Activated CD8-positive, alpha-beta memory T cell treated with anti-CD3 and anti-CD28 coated beads, Interleukin-2, amount 10 ng/mL, durations not matched to agents 7 days and 5 days (primary cell): ENCODE measurements around the gene SLTM. TPM values are rescaled to one million over a fixed set of nuclear protein-coding genes. Genes with fewer than 3 reads are reported as not detected.
"Not testable (repeated sequence)": the region's sequence is repeated elsewhere in the genome, so short reads cannot be mapped to it uniquely, and the experiment has no call there.

Source experiments
- ATAC-seq: fragments of 150-1000 bp; cut with Tn5 transposase; one replicate; pipeline ENCODE4 v1.10.0; 2021; ENCODE audit warnings: moderate library complexity
- CTCF ChIA-PET: fragments of 350-600 bp; sonication (Branson Sonifier 250); formaldehyde crosslinking; loops from one replicate; lab custom pipeline; 2021; ENCODE audit warnings: antibody characterized with exemption; lab: Charles Lee
- DNase-seq: peaks from one replicate; pipeline ENCODE4 v3.0.0-alpha.2; 2020
- H3K27ac Mint-ChIP-seq: one replicate; pipeline ENCODE4 v1.8.0; 2021; ENCODE audit warnings: mild to moderate bottlenecking, mixed read lengths
- H3K27me3 Mint-ChIP-seq: one replicate; pipeline ENCODE4 v1.8.0; 2021; ENCODE audit warnings: mixed read lengths
- H3K36me3 Mint-ChIP-seq: one replicate; pipeline ENCODE4 v1.8.0; 2021; ENCODE audit warnings: mild to moderate bottlenecking, mixed read lengths
- H3K4me1 Mint-ChIP-seq: one replicate; pipeline ENCODE4 v1.8.0; 2021; ENCODE audit warnings: mixed read lengths
- H3K4me3 Mint-ChIP-seq: one replicate; pipeline ENCODE4 v1.8.0; 2021; ENCODE audit warnings: mild to moderate bottlenecking, moderate library complexity, mixed read lengths
- H3K9me3 Mint-ChIP-seq: one replicate; pipeline ENCODE4 v1.8.0; 2022; ENCODE audit warnings: low read depth, mixed read lengths
- total RNA-seq, 2 experiments: library from RNA; stranded (reverse); gene quantifications; one replicate each; pipeline ENCODE4 v1.2.3, GENCODE V29; 2021

SLTM gene
- total RNA-seq, 2 experiments from 2014 or later = 128 to 132 TPM

DNA sequence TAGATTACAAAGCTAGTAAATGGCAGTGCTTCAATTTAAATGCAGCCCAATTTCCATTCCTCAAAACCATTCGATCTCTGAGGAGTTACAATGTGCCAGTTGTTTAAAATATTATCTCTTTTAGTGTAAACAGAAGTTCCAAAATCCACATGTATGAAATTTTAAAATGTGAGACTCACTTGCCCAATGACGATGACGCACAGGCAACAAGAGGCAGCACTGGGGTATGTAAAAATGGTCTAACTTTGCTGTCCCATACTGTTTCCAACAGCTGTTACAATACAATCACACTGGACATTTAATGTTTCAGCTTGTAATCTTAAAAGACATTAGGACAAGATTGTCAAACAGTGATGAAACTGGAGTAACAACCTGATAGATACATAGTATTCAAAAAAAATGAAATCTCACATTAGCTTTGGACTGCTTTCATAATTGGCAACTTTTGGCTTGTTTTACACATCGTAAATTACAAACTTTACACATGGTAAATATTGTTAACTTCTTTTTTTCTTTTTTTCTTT, 12.2 kb downstream of the SLTM start:
- peaks cover 31% of the 10 kb centered on the region for H3K36me3 Mint-ChIP-seq
- DNase-seq (no peak), ATAC-seq (no peak)
- no peaks in the 10 kb centered on the region for H3K27me3 Mint-ChIP-seq
- CTCF ChIA-PET = no interaction called here
- no peak overlapping the region for H3K27ac Mint-ChIP-seq
- no peak overlapping the region for H3K4me3 Mint-ChIP-seq
- H3K4me1 Mint-ChIP-seq = peaks cover 33% of the 10 kb centered on the region
- H3K9me3 Mint-ChIP-seq = no peaks in the 10 kb centered on the region

DNA sequence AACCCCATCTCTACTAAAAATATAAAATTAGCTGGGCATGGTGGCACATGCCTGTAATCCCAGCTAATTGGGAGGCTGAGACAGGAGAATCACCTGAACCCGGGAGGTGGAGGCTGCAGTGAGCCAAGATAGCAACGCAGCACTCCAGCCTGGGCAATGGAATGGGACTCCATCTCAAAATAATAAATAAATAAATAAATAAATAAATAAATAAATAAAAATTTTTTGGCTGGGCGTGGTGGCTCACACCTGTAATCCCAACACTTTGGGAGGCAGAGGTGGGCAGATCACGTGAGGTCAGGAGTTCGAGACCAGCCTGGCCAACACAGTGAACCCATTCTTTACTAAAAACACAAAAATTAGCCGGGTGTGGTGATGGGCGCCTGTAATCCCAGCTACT, 13.0 kb downstream of the SLTM start:
- ATAC-seq, H3K9me3 Mint-ChIP-seq, CTCF ChIA-PET, H3K27ac Mint-ChIP-seq, DNase-seq, H3K4me3 Mint-ChIP-seq, H3K27me3 Mint-ChIP-seq: not testable (repeated sequence)
- Mint-ChIP-seq H3K36me3 (peaks cover 30% of the 10 kb centered on the region), H3K4me1 (peaks cover 33% of the 10 kb centered on the region)

DNA sequence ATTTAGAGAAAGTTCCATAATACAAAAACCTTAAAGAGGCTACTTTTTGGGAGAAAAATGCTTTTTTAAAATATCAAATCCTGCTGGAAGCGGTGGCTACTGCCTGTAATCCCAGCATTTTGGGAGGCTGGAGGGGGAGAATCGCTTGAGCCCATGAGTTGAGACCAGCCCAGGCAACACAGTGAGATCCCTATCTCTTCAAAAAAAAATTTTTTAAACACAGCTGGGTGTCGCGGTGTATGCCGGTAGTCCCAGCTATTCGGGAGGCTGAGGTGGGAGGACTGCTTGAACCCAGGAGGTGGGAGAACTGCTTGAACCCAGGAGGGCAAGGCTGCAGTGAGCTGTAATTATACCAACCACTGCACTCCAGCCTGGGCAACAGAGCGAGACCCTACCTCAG, 14.2 kb downstream of the SLTM start:
- peaks cover 27% of the 10 kb centered on the region for H3K4me1 Mint-ChIP-seq
- H3K36me3 Mint-ChIP-seq = peaks cover 37% of the 10 kb centered on the region
- DNase-seq = no peak
- H3K27ac Mint-ChIP-seq = no peak overlapping the region
- H3K27me3 Mint-ChIP-seq = no peaks in the 10 kb centered on the region
- no peak for ATAC-seq
- CTCF ChIA-PET = no interaction called here
- H3K9me3 Mint-ChIP-seq = no peaks in the 10 kb centered on the region
- no peak overlapping the region for H3K4me3 Mint-ChIP-seq

DNA sequence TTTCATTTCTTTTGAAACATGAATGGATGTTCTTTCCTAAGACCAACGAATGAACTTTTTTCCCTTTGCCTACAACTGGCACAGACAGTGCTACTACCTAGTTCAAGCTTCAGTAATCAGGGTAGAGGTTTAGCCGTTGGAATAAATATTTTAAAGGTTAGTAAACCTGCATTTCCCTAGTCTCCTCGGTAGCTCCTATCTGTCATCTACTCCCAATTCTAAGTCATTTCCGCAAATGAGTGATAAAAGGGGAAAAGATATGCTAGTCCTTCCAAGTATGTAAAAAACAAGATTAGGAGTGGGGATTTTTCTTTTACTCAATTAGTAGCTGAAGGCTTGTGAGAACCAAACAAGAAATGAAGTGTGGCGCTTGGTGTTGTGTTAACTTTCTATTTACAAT, 15.2 kb downstream of the SLTM start:
- H3K36me3 Mint-ChIP-seq = peaks cover 37% of the 10 kb centered on the region

DNA sequence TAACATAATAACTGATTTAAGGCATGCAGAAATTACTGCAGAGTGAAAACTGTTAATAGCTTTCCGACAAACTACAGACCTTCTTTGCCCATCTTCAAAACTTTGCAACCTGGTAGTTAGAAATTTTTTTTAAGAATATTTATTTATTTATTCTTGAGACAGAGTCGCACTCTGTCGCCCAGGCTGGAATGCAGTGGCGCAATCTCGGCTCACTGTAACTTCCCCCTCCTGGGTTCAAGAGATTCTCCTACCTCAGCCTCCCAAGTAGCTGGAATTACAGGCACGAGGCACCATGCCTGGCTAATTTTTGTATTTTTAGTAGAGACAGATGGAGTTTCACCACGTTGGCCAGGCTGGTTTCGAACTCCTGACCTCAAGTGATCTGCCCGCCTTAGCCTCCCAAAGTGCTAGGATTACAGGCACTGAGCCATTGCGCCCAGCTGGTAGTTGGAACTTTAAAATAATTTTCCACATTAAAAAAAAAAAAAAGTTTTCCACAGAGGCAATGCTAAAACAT, 15.8 kb downstream of the SLTM start:
- not testable (repeated sequence) for H3K27me3 Mint-ChIP-seq, H3K27ac Mint-ChIP-seq, H3K4me3 Mint-ChIP-seq, DNase-seq, ATAC-seq, H3K9me3 Mint-ChIP-seq
- peaks cover 36% of the 10 kb centered on the region for H3K36me3 Mint-ChIP-seq
- H3K4me1 Mint-ChIP-seq = peaks cover 16% of the 10 kb centered on the region
- CTCF ChIA-PET = interaction anchor here (1.1 to 1.9 kb wide), 3 partner anchors 13 to 147 kb away, joined by 3 to 5 read pairs (median 4); partner anchors contain the start of gene MINDY2

More for the DNA sequence above, 15.2 kb downstream of the SLTM start:
- no peak for DNase-seq
- Mint-ChIP-seq H3K4me1 (peaks cover 21% of the 10 kb centered on the region), H3K27ac (no peak overlapping the region), H3K4me3 (no peak overlapping the region), H3K27me3 (no peaks in the 10 kb centered on the region), H3K9me3 (no peaks in the 10 kb centered on the region)
- CTCF ChIA-PET = interaction anchor here (1.1 to 1.9 kb wide), 3 partner anchors 12 to 148 kb away, joined by 3 to 5 read pairs (median 4); partner anchors contain the start of gene MINDY2
- no peak for ATAC-seq

DNA sequence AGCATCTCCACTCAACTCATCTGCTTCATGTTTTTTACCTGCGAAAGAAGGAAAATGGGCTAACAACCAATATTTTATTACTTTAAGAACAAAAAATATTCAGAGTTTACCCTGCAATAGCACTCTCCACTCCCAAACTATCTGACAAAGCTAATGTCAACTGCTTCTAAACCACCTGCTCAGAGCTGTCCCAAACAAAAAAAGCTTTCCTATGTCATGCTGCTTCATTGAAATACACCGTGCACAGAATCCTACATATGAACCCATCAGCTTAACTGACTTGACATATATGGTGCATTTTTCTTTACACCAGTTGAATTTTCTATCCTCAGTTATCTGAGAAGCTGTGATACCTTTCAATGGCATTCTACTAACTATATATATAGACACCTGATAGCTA, 16.5 kb downstream of the SLTM start:
- H3K36me3 Mint-ChIP-seq = peaks cover 37% of the 10 kb centered on the region

DNA sequence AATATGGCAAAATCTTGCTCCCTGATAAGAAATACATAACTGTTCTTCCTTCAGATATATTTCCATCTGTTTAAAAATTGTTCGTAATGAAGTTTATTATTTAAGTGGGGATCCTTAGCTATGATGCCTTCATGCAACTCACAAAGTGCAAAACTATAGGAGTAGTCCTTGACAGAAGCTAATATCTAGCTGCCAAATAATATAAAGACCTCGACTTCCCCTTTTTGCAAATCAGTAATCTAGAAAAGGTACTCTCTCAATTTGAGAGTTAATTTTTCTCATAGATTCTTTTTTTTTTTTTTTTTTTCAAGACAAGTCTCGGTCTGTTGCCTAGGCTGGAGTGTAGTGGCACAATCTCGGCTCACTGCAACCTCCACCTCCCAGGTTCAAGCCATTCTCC, 23.0 kb downstream of the SLTM start:
- peaks cover 52% of the 10 kb centered on the region for H3K4me1 Mint-ChIP-seq
- H3K4me3 Mint-ChIP-seq = no peak overlapping the region
- no peaks in the 10 kb centered on the region for H3K27me3 Mint-ChIP-seq
- H3K36me3 Mint-ChIP-seq = peaks cover 54% of the 10 kb centered on the region
- H3K27ac Mint-ChIP-seq = peak overlapping the region; percentile 11
- CTCF ChIA-PET = interaction anchor here (1.0 kb wide), 1 partner anchor 683 kb away, joined by 3 read pairs; no protein-coding TSS in a partner anchor
- ATAC-seq = no peak
- DNase-seq = no peak
- H3K9me3 Mint-ChIP-seq = no peaks in the 10 kb centered on the region

More for the DNA sequence above, 16.5 kb downstream of the SLTM start:
- DNase-seq (no peak), ATAC-seq (no peak)
- CTCF ChIA-PET = interaction anchor here (1.0 to 1.9 kb wide), 3 partner anchors 14 to 18 kb away, joined by 3 to 5 read pairs (median 4); no protein-coding TSS in a partner anchor
- Mint-ChIP-seq H3K9me3 (no peaks in the 10 kb centered on the region), H3K27me3 (no peaks in the 10 kb centered on the region), H3K4me1 (peaks cover 19% of the 10 kb centered on the region), H3K4me3 (no peak overlapping the region), H3K27ac (no peak overlapping the region)

DNA sequence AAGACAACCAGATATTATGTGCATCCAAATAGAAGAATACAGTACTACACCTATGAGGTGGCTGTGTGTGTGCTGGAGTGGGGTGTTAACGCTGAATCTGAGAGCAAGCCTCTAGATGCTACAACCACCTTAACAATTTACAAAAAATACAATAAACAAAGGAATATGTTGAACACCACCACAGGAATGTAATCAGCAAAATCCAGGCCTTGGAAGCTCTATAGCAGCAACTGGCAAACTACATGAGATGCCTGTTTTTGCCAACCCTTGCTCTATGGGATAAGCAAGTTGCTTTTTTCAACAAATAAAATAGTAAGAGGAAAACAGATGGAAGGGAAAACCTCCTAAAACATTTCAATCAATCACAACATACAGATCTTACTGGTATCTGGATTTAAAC, 23.9 kb downstream of the SLTM start:
- DNase-seq = no peak
- Mint-ChIP-seq H3K4me3 (no peak overlapping the region), H3K36me3 (peaks cover 52% of the 10 kb centered on the region), H3K9me3 (no peaks in the 10 kb centered on the region), H3K27me3 (no peaks in the 10 kb centered on the region), H3K27ac (no peak overlapping the region), H3K4me1 (peaks cover 52% of the 10 kb centered on the region)
- CTCF ChIA-PET = interaction anchor here (1.0 kb wide), 1 partner anchor 682 kb away, joined by 3 read pairs; no protein-coding TSS in a partner anchor
- ATAC-seq = no peak

DNA sequence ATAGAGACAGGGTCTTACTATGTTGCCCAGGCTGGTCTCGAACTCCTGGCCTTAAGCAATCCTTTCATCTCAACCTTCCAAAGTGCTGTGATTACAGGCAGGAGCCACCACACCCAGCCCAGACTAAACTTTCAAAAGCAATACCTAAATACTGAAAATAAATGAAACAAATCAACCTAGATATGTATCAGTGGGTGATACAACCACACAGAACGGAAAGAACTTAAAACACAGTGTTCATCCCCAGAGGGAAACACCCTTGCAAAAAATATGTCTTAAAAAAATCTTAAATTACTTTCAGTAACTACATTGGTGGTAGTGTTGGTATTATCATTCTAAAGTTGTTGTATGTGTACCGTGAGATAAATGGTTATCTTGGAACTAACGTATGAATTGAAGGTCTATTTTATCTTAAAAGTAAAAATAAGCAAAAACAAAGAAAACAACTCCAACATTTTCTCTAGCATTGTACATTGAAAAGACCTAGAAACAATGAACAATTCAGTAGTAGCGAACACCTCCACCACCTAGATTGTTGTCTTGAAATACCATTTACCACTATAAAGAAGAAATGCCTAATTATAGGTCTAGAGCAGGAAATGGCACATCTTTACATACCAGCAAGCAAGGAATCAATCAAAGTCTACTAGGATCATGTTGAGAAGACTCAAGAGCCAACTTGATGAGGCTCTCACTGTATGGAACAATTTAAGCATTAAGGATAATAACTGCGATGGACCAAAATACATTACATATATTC, 24.7 kb downstream of the SLTM start:
- peaks cover 45% of the 10 kb centered on the region for H3K36me3 Mint-ChIP-seq
- peaks cover 48% of the 10 kb centered on the region for H3K4me1 Mint-ChIP-seq
- no peaks in the 10 kb centered on the region for H3K27me3 Mint-ChIP-seq
- no peak overlapping the region for H3K4me3 Mint-ChIP-seq
- H3K9me3 Mint-ChIP-seq = no peaks in the 10 kb centered on the region
- CTCF ChIA-PET = interaction anchor here (0.5 kb wide), 1 partner anchor 103 kb away, joined by 3 read pairs; no protein-coding TSS in a partner anchor
- no peak overlapping the region for H3K27ac Mint-ChIP-seq
- DNase-seq = no peak
- ATAC-seq = no peak

DNA sequence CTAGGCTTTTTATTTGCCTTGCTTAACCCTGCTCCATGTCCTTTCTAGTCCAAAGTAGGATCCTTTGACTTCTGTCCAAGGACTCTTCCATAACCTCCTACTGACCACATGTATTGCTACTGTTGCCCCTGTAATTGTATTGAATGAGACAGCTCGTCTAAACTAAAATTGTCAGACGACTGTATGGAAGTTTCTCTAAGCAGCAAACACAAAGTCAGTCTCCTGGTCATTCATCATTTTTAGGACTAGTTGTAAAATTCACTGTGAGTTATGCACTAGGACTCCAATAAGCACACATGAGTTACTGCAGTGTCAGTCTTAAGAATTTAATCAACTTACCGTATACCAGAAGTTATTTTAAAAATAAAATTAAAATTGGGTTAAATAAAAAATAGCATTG, 32.8 kb downstream of the SLTM start:
- peaks cover 37% of the 10 kb centered on the region for H3K36me3 Mint-ChIP-seq
- no peak overlapping the region for H3K4me3 Mint-ChIP-seq
- CTCF ChIA-PET = no interaction called here
- H3K9me3 Mint-ChIP-seq = no peaks in the 10 kb centered on the region
- H3K4me1 Mint-ChIP-seq = peaks cover 10% of the 10 kb centered on the region
- no peak for ATAC-seq
- DNase-seq = no peak
- H3K27ac Mint-ChIP-seq = no peak overlapping the region
- H3K27me3 Mint-ChIP-seq = no peaks in the 10 kb centered on the region

DNA sequence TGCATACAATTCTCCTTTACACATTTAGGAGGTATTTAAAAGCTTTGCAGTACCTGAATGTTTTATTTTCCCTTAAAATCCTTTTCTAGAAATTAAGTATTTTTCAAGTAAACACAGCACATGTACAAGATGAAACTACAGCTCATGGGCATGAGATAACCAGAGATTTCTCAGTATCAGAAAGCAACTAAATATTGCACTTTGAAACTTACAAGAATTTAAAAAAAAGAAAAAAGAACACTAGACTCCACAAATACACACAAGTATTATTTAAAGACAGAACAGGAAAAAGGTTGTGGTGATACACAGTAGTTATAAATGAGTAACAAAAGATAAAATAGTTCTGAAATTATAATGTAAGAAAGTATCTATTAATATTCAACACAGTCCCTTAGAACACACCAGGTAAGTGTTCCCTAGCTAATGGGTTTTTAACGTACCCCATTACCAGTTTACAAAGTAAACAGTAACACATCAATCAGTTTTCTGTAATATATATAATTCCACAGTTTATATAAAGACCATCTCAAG, 35.3 kb downstream of the SLTM start:
- H3K4me3 Mint-ChIP-seq = no peak overlapping the region
- no peaks in the 10 kb centered on the region for H3K27me3 Mint-ChIP-seq
- H3K36me3 Mint-ChIP-seq = peaks cover 50% of the 10 kb centered on the region
- no peaks in the 10 kb centered on the region for H3K9me3 Mint-ChIP-seq
- no peak overlapping the region for H3K27ac Mint-ChIP-seq
- DNase-seq (no peak), ATAC-seq (no peak)
- CTCF ChIA-PET = interaction anchor here (0.7 kb wide), 1 partner anchor 630 kb away, joined by 3 read pairs; no protein-coding TSS in a partner anchor
- H3K4me1 Mint-ChIP-seq = peaks cover 10% of the 10 kb centered on the region

DNA sequence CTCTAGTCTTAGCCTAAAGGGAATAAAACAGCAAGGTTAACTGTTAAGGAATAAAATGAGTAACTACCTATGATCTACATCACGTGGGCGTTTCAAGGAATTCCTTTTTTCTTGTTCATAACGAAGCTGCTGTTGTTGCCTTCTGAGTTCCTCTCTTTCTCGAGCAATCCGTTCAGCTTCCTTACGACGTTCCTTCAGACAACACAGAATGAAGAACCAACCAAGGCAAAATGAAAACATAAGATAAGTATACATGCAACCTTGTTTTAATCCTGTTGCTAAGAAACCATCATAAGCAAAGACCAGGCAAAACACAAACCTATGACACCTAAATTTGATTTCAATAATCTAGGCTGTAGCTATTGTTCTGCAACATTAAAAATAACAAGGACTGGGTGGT, 44.1 kb downstream of the SLTM start:
- Mint-ChIP-seq H3K9me3 (no peaks in the 10 kb centered on the region), H3K27ac (no peak overlapping the region), H3K4me3 (no peak overlapping the region), H3K4me1 (no peaks in the 10 kb centered on the region), H3K36me3 (peaks cover 75% of the 10 kb centered on the region), H3K27me3 (no peaks in the 10 kb centered on the region)
- ATAC-seq (no peak), DNase-seq (no peak)
- CTCF ChIA-PET = no interaction called here

DNA sequence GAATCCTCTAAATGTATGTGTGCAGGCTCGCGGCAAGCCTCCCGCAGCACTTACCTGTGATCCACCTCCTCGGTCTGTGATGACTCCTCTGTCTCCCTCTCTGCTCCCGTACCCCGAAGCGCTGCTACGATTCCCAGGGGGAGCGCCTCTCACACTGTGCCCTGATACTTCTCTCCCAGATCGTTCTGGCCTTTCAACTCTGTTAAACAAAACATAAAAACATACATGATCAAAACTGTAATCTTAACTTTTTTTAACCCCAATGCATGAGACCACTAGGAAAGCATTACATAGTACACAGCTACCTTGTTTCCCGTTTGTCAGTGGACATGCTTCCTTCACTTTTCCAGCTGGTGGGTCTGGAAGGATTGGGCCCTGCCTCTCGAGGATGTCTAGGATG, 46.6 kb downstream of the SLTM start:
- CTCF ChIA-PET = no interaction called here
- Mint-ChIP-seq H3K9me3 (no peaks in the 10 kb centered on the region), H3K4me3 (no peak overlapping the region), H3K36me3 (peaks cover 69% of the 10 kb centered on the region), H3K4me1 (no peaks in the 10 kb centered on the region), H3K27me3 (no peaks in the 10 kb centered on the region), H3K27ac (no peak overlapping the region)
- ATAC-seq (no peak), DNase-seq (no peak)
